ENCODE results near the gene IQCH. TPM values are rescaled to one million over a fixed set of nuclear protein-coding genes. Genes with fewer than 3 reads are reported as not detected.

Gene IQCH
- total RNA-seq, 1 donor from 2014 or later = 5.2 TPM

DNA sequence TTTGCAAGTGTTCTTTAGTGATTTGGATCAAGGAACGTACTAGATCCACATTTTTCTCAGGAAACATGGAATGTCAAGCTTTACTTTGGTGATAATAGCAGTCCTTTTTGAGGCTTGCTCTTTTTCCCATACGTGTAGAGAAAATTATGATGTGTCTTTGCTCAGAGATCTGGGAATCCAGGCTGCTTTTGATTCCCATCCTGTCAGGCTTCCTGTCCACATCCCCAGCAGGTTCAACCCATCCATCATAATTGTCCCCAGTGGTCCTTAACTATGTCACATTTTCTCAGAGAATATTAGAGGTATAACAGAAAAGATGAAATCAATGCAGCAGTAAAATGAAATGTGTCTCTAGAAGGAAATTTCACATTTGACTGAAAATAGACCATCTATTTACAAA, 111.4 kb downstream of the IQCH start:
- H3K27ac Mint-ChIP-seq = no peak overlapping the region
- no peak overlapping the region for H3K4me3 Mint-ChIP-seq (ENCODE audit: low read depth)
- DNase-seq (ENCODE audit: low spot score, unreplicated experiment) = no peak
- peaks cover 2% of the 10 kb centered on the region for H3K27me3 Mint-ChIP-seq
- H3K36me3 Mint-ChIP-seq (ENCODE audit: insufficient read depth) = no peaks in the 10 kb centered on the region
- no peaks in the 10 kb centered on the region for H3K9me3 Mint-ChIP-seq (ENCODE audit: low read depth)
- TF ChIP-seq, protein P1, sequence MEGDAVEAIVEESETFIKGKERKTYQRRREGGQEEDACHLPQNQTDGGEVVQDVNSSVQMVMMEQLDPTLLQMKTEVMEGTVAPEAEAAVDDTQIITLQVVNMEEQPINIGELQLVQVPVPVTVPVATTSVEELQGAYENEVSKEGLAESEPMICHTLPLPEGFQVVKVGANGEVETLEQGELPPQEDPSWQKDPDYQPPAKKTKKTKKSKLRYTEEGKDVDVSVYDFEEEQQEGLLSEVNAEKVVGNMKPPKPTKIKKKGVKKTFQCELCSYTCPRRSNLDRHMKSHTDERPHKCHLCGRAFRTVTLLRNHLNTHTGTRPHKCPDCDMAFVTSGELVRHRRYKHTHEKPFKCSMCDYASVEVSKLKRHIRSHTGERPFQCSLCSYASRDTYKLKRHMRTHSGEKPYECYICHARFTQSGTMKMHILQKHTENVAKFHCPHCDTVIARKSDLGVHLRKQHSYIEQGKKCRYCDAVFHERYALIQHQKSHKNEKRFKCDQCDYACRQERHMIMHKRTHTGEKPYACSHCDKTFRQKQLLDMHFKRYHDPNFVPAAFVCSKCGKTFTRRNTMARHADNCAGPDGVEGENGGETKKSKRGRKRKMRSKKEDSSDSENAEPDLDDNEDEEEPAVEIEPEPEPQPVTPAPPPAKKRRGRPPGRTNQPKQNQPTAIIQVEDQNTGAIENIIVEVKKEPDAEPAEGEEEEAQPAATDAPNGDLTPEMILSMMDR (IDR thresholded peaks at IDR 0.05; ENCODE audit: unreplicated experiment) = no peak
- peaks cover 2% of the 10 kb centered on the region for H3K4me1 Mint-ChIP-seq (ENCODE audit: low read depth)

DNA sequence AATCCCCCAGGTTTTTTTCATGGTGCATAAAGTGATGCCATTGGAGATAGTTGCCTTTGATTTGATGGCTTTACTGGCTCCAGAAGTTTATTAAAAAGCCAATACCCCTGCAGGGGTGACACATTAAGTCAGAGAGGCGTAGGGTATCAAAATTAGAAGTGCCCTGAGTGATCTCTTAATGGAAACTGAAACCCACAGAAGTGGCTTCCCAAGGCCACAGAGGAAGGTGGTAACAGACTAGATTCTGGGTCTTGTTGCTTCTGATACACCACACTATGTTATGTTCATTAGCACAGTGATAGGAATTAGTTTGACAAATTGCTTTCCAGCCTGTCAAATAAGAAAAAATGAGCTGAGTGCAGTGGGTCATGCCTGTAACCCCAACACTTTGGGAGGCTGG, 112.3 kb downstream of the IQCH start:
- peaks cover 2% of the 10 kb centered on the region for H3K4me1 Mint-ChIP-seq (ENCODE audit: low read depth)
- no peaks in the 10 kb centered on the region for H3K36me3 Mint-ChIP-seq (ENCODE audit: insufficient read depth)
- TF ChIP-seq, protein P1 (IDR thresholded peaks at IDR 0.05; ENCODE audit: unreplicated experiment) = no peak

DNA sequence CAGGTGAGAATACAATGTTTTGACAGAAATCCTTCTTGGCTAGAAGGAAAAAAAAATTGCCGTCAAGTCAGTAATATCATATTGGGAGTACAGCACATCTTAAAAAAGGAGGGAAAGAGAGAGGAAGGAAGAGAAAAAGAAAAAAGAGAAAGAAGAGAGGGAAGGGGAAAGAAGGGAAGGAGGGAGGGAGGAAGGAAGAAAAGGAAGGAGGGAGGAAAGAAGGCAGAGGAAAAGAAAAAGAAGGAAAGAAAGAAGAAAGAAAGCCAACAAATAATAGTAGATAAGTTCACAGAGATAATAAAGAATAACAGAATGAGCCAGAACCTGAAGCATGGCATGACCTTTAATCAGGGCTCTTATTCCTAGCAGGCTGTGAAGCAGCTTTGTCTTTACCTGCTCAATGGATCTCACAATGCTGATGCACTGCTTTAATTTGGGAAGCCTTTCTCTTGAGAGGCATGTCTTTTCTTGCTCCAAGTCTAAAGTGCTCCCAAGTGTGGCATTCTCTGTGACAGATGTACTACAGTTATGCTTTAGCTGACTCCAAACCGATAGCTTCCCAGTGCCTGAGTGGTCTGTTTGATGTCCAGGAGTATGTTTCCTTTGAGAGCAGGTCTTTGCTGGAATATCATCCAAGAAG, 114.9 kb downstream of the IQCH start:
- no peak for DNase-seq (ENCODE audit: low spot score, unreplicated experiment)
- Mint-ChIP-seq H3K27ac (no peak overlapping the region), H3K4me1 (ENCODE audit: low read depth) (no peaks in the 10 kb centered on the region), H3K36me3 (ENCODE audit: insufficient read depth) (no peaks in the 10 kb centered on the region), H3K9me3 (ENCODE audit: low read depth) (no peaks in the 10 kb centered on the region), H3K4me3 (ENCODE audit: low read depth) (no peak overlapping the region), H3K27me3 (peaks cover 2% of the 10 kb centered on the region)
- TF ChIP-seq, protein P1 (IDR thresholded peaks at IDR 0.05; ENCODE audit: unreplicated experiment) = no peak

More for the DNA sequence above, 112.3 kb downstream of the IQCH start:
- no peak for DNase-seq (ENCODE audit: low spot score, unreplicated experiment)
- H3K27me3 Mint-ChIP-seq = peaks cover 2% of the 10 kb centered on the region
- no peak overlapping the region for H3K4me3 Mint-ChIP-seq (ENCODE audit: low read depth)
- no peak overlapping the region for H3K27ac Mint-ChIP-seq
- H3K9me3 Mint-ChIP-seq (ENCODE audit: low read depth) = no peaks in the 10 kb centered on the region

DNA sequence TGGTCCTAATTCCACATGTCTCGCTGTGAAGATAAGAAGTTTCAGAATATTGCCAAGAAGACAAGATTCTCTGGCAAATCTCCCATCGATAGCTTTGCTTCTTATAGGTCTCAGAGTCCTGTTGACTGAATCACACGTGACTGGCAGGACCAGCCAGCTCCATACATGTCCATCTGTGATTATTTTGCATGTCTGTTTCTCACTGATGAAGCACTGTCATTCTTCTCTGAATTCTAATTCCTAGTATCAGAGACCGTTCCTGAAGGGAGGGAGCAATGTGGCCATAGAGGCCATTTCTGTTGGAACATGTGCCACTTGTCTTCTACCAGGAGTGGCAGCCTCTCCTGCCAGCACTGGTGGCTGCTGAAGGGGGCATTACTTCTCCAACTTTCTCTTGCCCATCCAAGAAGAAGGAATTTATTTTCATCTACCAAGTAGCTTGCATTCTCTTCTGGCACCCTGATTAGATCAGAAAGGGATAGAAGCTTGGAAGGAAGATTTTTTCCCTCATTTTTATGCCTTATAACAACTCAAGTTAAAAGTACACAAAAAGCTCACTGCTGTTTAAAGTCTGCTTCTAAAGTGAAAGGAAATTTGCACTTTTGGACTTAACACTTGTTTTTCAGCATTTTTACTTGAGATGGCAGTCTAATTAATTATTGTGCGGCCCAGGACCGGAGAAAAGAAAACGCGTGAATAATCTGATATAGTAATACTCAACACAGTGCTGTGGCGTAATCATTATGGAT, 115.8 kb downstream of the IQCH start:
- Mint-ChIP-seq H3K9me3 (ENCODE audit: low read depth) (no peaks in the 10 kb centered on the region), H3K27me3 (peaks cover 2% of the 10 kb centered on the region), H3K4me3 (ENCODE audit: low read depth) (no peak overlapping the region), H3K4me1 (ENCODE audit: low read depth) (no peaks in the 10 kb centered on the region), H3K27ac (no peak overlapping the region), H3K36me3 (ENCODE audit: insufficient read depth) (no peaks in the 10 kb centered on the region)
- no peak for DNase-seq (ENCODE audit: low spot score, unreplicated experiment)
- TF ChIP-seq, protein P1 (IDR thresholded peaks at IDR 0.05; ENCODE audit: unreplicated experiment) = no peak

DNA sequence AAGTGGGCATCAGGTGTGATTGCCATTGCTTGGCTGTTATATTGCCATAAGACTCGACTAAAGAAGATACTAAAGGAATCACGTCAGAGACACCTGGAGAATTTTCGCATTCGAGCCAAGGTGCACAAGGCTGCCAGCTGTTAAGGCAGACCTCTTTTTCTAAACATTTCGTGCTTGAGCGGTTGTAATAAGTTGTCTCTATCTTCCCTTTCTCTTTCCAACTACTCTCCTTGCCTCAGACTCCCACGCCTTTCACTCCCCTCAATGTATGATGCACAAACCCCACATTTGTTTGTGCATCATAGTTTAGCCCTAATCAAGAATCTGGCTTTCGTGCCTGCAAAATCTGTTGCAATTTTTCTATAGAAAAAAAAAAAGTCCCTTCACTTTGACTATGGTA, 118.0 kb downstream of the IQCH start:
- DNase-seq (ENCODE audit: low spot score, unreplicated experiment) = no peak
- Mint-ChIP-seq H3K4me3 (ENCODE audit: low read depth) (no peak overlapping the region), H3K9me3 (ENCODE audit: low read depth) (no peaks in the 10 kb centered on the region), H3K27ac (no peak overlapping the region), H3K27me3 (peaks cover 2% of the 10 kb centered on the region), H3K36me3 (ENCODE audit: insufficient read depth) (no peaks in the 10 kb centered on the region), H3K4me1 (ENCODE audit: low read depth) (no peaks in the 10 kb centered on the region)
- TF ChIP-seq, protein P1 (IDR thresholded peaks at IDR 0.05; ENCODE audit: unreplicated experiment) = no peak
